ENCODE measurements around the gene TUBB4B.
"Not testable (repeated sequence)": the region's sequence is repeated elsewhere in the genome, so short reads cannot be mapped to it uniquely, and the experiment has no call there.

The TUBB4B gene

DNA sequence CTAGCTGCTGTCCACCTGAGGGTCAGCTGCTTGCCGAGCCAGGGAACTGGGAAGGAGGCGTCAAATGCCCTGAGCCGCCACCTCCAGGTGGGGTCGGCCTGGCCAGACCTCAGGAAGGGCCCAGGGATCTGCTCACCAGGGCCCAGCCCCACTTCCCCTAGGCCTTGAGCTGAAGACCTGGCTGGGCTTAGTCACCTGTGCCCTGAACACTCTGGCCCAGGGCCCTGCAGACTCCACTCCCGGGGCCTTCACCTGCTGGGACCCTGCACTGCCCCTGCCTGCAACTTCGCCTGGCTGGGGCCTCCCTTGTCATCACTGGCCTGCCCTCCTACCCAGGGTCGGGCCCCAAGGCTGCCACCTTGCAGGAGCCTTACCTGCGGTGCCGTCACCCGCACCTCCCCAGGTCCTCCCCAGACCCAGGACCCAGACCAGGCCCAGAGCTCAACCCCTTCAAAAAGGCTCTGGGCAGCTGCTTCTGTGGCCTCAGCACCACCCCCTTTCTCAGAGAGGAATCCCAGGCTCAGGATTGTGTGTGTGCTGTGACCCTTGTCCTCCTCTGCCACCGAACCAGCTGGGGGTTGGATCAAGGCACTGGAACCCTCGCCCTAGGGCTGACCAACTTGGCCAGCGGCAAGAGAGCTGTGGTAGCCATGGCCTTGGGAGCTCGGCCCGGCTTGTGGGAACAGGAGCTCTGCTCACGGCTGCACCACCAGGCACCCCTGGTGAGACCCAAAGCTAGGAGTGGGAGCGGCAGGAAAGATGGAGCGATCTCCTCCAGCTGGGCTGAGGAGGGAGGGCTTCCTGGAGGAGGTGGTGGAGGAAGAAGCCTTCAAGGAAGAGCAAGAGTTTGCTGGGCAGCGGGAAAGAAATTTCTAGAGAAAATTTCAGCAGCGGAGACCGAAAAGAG, 12.9 kb downstream of the TUBB4B start:
- no peak for DNase-seq

DNA sequence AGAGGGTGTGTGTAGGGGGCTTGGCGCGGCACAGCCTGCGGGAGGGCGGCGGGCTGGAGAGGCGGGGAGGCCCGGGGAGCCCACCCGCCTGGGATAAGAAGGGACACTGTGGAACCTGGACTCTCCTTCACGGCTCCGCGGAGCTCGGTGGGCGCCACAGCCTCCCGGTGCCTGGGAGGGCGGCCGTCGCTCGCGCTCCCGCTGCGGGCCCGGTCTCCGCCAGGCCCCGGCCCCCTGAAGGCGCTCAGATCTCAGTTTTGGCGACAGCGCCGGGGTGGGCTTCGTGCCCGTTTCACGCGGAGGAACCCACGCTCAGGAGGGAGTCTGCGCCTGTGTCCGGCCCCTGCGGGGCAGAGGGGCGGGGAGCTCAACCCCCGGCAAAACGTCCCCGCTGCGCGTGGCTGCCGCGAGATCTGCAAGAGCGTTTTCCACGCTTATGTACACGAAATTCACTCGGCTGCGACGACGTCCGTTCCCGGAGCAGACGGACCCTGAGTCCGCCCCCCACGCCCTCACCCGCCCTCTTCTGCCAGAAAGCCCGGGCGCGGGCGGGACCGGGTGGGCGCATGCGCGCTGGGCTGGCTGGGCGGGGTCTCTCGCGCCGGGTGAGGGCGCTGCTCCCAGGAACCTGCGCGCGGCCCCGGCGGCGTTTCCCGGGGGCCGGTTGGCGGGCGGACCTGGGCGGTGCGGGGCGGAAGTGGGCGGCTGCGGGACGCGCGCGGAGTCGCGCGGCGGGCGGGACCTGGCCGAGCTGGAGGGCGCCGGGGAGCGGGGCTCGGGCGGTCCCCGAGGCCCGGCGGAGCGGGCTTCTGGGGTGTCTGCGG, 13.7 kb downstream of the TUBB4B start, which contains the start of gene NELFB:
NELFB (plus strand) TSS at position 704 of the 824 bp plus-strand sequence.
- DNase-seq = peak; percentile 75

DNA sequence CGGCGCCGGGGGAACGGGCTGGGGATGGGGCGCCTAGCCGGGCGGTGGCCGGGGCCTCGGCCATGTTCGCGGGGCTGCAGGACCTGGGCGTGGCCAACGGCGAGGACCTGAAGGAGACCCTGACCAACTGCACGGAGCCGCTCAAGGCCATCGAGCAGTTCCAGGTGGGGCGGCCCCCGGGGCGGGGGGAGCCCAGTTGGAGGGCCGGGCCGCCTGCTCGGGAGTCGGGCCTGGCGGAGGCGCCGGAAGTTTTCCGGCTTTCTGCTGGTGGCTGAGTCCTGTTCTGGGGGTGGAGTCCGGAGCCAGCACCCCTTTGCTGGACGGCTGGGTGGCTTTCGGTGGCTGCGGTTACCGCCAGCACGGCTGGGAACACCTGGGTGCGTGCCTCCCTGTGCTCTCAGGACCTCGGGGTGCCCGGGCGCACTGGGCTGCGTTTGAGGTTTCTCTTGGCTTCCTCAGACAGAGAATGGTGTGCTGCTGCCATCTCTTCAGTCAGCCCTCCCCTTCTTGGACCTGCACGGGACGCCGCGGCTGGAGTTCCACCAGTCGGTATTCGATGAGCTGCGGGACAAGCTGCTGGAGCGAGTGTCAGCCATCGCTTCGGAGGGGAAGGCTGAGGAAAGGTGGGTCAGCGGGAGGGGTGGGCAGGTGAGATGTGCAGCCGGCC, 14.5 kb downstream of the TUBB4B start:
- DNase-seq = no peak

DNA sequence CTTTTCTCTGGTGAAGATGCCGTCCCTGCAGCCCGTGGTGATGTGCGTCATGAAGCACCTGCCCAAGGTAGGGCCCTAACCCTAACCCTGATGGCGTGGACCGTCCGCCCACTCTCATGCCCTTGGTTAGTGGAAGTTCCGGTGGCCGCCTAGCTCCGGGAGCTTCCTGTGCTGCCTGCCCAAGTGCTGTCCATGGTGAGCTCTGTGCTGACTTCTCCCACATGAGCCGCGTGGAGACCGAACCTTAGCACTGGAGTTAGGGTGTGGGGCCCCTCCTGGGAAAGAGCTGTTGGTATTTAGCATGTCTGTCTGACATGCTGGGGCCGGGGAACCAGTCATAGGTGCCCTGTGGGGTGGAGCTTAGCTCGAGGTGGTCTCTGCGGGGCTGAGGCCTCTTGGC, 15.3 kb downstream of the TUBB4B start:
- no peak for DNase-seq

DNA sequence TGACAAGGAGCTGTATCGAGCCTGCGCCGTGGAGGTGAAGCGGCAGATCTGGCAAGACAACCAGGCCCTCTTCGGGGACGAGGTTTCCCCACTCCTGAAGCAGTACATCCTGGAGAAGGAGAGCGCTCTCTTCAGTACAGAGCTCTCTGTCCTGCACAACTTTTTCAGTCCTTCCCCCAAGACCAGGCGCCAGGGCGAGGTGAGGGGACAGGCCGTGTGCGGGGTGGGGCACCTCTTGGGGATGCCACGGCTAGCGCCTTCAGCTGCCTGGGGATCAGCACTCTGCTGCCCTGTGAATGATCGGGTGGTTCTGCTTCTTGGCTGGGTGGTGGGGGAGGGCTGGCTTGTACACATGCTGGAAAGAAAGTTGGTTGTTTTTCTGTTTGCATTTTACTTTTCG, 15.8 kb downstream of the TUBB4B start:
- DNase-seq = no peak

DNA sequence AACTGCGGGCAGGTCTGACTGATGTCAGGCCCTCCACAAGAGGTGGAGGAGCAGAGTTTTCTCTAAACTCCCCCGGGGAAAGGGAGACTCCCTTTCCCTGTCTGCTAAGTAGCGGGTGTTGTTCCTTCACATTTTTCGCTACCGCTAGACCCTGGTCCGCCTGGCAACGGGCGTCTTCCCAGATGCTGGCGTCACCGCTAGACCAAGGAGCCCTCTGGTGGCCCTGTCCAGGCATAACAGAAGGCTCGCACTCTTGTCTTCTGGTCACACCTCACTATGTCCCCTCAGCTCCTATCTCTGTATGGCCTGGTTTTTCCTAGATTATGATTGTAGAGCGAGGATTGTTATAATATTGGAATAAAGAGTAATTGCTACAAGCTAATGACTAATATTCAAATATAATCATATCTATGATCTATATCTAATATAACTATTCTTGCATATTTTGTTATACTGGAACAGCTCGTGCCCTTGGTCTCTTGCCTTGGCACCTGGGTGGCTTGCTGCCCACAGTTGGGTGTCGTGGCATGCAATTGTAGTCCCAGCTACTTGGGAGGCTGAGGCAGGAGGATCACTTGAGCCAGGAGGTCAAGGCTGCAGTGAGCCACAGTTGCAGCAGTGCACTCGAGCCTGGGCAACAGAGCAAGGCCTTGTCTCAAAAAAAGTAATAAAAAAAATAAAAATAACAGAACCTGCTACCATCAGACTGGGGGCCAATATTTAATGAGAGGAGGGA, 21.3 kb downstream of the TUBB4B start:
- not testable (repeated sequence) for DNase-seq

DNA sequence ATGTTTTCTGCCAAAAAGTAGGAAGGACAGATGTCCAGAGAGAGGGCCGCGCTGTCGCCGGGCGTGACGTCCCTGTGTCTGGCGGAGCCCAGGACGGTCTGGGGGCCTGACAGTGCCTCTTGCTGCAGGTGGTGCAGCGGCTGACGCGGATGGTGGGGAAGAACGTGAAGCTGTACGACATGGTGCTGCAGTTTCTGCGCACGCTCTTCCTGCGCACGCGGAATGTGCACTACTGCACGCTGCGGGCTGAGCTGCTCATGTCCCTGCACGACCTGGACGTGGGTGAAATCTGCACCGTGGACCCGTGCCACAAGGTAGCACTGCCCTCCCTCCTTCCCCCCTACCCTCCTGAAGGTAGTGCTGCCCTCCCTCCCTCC, 21.8 kb downstream of the TUBB4B start:
- no peak for DNase-seq

DNA sequence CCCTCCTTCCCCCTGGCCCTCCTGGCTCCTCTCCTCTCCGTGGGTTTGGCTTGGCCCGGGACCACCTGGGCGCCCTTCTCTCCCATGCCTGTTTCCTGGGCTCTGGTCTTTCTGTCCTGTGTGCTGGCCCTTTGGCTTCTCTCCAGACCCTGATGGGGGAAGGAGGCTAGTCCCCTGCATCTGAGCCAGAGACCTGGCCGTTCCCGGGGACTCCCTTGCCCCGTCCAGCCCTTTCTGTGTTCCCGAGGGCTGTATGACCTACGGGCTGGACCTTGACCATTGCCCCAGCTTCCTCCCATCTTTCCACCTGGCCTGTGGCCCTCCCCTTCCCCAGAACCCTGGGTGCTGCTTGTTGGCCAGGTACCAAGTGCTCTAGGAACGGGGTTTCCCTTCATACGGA, 22.4 kb downstream of the TUBB4B start:
- DNase-seq = no peak

DNA sequence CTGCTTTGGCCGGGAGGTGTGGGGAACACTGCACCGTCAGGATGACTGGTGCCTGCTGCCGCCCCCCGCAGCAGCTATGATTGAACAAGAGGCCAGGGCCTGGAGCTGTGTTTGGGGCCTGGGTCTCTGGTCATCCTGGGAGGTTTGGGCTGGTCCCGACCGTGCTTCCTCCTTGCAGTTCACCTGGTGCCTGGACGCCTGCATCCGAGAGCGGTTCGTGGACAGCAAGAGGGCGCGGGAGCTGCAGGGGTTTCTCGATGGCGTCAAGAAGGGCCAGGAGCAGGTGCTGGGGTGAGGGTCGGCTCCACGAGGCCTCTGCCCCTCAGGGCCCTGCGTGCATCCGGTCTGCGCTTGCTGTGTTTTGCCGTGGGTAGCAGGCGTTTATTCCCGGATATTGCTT, 23.0 kb downstream of the TUBB4B start:
- no peak for DNase-seq

DNA sequence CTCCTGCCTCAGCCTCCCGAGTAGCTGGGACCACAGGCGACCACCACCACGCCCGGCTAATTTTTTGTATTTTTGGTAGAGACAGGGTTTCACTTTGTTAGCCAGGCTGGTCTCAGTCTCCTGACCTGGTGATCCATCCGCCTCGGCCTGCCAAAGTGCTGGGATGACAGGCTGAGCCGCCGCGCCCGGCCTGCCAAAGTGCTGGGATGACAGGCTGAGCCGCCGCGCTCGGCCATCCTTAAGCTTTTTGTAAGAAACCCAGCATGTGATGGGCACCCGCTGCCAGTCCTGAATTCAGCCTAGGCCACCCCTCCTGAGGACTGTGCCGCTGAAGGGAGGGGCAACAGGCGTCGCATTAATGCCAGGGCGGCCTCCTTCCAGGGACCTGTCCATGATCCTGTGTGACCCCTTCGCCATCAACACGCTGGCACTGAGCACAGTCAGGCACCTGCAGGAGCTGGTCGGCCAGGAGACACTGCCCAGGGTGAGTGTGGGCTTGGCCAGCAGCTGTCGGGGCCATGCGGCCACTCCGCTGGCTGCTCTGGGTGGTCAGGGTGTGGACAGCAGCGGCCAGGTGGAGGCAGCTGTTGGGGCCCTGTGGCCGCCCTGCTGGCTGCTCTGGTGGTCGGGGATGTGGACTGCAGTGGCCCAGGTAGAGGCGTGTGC, 24.5 kb downstream of the TUBB4B start:
- DNase-seq = no peak

DNA sequence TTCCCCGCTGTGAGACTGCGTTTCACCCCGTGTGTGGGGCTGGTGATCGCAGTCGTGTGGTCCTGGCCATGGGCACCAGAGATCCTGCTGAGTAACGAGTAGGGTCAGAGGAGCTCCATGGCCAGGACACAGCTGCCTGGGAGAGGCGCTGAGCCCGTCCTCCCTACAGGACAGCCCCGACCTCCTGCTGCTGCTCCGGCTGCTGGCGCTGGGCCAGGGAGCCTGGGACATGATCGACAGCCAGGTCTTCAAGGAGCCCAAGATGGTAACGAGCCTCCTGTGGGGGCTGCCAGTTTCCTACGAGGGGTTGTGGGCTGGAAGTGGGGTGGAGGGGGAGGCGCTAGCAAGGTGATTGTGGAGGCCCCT, 25.1 kb downstream of the TUBB4B start:
- DNase-seq = no peak

DNA sequence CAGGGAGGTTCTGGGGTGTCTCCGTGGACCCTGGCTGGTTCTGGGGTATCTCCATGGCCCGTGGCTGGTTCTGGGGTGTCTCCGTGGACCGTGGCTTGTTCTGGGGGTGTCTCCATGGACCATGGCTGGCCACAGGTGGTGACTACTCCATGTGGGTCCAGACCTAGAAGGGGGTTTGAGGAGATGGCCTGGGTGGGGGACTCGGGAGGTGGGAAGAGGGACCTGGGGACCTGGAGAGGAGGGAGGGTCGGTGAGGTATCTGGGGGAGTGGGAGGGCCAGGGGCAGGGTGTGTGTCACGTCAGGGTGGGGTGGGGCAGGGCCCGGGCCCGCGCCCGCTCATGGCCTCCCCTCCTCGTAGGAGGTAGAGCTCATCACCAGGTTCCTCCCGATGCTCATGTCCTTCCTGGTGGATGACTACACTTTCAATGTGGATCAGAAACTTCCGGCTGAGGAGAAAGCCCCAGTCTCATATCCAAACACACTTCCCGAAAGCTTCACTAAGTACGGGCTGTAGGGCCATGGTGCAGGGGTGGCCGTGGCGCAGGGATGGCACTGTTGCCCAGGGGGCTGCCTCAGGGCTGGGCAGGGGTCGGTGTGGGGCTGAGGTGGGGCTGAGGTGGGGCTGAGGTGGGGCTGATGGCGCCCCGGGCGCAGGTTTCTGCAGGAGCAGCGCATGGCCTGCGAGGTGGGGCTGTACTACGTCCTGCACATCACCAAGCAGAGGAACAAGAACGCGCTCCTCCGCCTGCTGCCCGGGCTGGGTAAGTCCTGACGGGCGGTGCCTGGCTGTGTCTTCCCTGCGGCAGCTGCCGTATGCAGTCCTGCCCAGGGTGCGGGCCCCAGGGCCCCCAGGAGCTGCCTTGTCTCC, 25.7 kb downstream of the TUBB4B start:
- no peak for DNase-seq

DNA sequence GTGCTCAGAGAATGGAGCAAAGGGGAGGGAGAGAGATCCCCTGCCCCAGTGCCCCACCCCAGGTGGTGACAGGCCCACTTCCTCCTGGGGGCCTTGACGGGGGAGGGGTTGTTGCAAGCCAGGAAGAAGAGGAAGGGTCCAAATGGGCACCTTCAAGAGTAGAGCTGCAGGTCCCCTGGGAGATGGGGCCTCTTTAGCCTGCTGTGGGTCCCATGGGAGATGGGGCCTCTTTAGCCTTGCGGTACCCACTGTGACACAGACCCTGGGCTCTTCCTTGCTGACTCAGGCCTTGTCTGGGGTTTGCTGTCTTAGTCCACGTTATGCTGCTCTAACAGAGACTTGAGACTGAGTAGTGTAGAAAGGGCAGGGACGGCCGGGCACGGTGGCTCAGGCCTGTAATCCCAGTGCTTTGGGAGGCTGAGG, 26.9 kb downstream of the TUBB4B start:
- DNase-seq = no peak

DNA sequence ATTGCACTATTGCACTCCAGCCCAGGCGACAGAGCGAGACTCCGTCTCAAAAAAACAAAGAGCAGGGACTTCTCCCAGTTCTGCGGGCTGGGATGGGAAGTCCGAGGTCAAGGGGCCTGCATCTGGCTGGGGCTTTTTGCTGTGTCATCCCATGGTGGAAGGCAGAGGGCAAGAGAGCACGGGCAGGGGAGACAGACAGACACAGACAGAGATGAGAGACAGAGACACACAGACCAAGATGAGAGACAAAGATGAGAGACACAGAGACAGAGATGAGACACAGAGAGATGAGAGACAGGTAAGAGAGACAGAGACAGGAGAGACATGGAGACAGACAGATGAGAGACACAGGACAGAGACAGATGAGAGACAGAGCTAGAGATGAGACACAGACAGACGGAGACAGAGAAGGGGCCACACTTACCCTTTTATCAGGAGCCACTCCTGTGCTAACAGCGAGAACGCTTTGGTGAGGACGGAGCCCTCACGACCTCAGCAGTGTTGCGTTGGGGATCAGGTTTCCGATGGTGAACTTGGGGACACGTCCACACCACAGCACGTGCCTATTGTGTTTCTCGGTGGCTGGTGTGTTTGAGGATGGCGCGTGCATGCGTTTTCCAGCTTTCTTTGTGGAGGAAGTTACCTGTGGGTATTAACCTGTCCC, 27.6 kb downstream of the TUBB4B start:
- DNase-seq = no peak

DNA sequence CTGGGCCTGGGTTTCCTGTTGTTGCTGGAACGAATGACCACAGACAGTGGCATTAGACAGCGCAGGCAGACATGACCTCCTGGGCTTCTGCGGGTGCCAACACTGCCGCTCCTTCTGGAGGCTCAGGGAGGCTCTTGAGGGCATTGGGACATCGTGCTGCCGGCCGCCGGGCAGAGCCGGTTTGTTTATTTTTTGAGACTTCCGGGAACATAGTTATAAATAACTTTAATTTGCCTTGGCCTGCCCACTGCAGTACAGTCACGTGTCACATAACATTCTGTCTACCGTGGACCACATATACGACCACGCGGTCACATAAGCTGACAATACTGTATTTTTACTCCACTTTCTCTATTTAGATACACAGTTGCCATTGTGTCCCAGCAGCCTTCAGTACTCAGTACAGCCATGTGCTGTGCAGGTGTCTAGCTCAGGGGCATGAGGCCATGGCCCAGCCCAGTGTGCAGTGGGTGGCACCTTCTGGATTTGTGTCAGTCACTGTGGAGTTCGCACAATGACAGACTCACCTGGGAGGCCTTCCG, 28.2 kb downstream of the TUBB4B start:
- DNase-seq = no peak

DNA sequence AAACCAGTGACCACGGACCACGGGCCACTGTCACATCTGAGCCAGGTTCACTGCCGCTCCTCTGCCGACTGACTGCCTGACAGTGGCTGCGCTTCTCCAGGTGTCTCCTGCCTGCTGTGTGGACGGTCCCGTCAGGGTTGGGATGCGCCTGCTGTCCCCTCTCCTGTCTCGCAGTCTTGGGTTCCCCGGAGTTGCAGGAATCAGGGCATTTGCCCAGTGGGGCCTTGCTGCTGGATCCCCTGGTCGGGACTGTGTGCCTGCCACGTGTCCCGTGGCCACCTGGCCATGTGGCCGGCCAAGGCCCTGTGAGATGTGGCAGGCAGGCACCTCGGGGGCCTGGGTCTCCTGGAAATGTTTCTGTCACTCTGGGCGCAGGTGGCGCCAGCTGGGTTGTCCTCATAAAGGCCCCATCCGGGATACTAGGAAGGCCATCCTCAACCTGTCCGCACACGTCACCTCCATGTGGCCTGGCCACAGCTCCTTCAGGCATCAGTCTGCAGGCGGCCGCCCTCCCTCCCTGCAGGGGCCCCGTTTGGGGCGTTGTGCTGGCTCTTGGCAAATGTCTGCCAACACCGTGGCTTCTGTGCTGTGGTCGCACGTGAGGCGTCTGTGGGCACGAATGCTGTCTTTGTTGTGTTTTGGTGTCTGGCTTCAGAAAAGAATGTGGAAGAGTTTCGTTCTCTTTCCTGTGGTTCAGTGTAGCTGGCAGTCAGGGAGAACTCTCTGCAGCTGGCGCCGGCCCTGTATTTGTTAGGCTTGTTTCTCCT, 30.0 kb downstream of the TUBB4B start:
- DNase-seq = no peak

DNA sequence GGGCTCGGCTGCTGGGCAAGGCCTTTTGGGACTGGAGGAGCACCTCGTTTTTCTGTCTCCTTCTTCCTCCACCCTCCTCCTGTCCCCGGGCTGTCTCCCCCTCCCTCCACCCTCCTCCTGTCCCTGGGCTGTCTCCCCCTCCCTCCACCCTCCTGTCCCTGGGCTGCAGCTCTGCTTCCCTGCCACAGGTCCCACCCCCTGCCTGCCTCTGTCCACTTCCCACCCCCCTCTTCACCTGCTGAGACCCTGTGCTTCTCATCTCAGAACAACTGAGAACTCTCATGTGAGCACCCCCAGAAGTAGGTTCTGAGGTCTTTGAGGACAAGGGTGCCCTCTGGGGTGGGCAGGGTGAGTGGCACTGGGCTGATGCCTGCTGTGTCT, 30.6 kb downstream of the TUBB4B start:
- DNase-seq = no peak

DNA sequence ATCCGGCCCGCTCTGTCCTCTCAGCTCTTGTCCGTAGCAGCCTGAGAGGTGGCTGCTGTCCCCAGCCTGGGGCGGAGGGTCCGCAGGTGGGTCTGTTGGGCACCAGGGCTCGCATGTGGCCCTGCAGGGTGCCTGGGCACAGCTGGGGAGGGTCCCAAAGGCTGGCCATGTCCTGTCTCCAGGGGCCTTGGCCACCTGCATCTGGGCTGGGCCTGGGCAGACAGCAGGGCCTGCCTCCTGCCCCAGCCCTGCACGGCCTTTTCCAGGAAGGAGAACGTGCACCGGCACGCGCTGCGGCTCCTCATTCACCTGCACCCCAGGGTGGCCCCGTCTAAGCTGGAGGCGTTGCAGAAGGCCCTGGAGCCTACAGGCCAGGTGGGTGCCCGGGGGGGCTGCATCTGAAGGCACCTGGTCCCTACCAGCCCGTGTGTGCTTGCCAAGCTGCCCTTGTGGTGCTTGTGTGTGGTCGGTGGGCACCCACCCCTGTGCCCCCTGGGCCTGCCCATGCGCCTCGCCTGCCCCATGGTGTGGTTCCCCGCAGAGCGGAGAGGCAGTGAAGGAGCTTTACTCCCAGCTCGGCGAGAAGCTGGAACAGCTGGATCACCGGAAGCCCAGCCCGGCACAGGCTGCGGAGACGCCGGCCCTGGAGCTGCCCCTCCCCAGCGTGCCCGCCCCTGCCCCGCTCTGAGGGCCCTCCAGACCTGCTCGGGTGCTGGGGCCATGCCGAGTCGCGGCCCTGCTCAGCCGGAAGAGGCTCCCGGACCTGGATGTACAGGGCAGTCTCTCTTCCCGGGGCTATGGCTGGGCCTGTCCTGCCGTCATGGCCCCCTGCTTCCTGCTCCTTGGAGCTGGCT, 31.4 kb downstream of the TUBB4B start:
- no peak for DNase-seq

DNA sequence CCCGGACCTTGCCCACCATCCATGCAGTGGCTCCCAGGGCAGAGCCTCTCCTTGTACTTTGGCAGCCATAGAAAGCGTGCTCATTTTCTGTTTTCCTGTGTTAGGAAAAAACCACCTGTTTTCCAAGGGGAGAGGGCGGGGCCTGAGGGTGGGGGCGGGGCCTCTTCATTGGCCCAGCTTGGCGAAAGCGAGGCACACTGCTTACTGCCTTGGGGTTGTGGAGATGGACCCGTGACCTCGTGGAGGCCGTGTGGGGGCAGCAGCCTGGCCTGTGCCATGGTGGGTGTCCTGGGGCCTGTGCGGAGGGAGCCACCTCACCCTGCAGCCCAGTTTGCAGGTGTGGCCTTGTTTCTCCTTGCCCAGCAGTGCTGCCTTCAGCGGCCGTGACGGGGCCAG, 32.0 kb downstream of the TUBB4B start:
- DNase-seq = no peak

Measured in COR-L47 (cell line).